B cell (primary cell): ENCODE measurements around the gene FBXO24. TPM values are rescaled to one million over a fixed set of nuclear protein-coding genes. Genes with fewer than 3 reads are reported as not detected.

ENCODE experiments used
- ATAC-seq: fragments of 200-7000 bp; cut with Tn5 transposase; one replicate; pipeline ENCODE4 v1.10.0; 2021; ENCODE audit warnings: low read depth, mild to moderate bottlenecking, moderate number of reproducible peaks, moderate library complexity
- CTCF ChIA-PET: fragments of 350-600 bp; sonication (Branson Sonifier 250); formaldehyde crosslinking; loops from one replicate; lab custom pipeline; 2021; ENCODE audit warnings: antibody characterized with exemption, inconsistent platforms; lab: Charles Lee
- POLR2A ChIA-PET: fragments of 350-600 bp; sonication (Branson Sonifier 250); formaldehyde crosslinking; loops from one replicate; lab custom pipeline; 2021; ENCODE audit warnings: antibody characterized with exemption; lab: Charles Lee
- DNase-seq: peaks from one replicate; pipeline ENCODE4 v3.0.0; 2013
- H2AFZ ChIP-seq: 2 replicates; pipeline ENCODE4 v1.6.1; 2012; ENCODE audit warnings: mild to moderate bottlenecking, low read depth, low read length; ENCODE audit not compliant: insufficient read depth, poor library complexity, severe bottlenecking
- H3K27ac ChIP-seq, 2 donors: 1 replicate in 1 of 2; 2 replicates in 1 of 2; pipeline ENCODE4 v1.5.1; 2012 to 2013; ENCODE audit warnings: low read length in 2 of 2, mild to moderate bottlenecking in 2 of 2, moderate library complexity in 1 of 2
- H3K27me3 ChIP-seq, 4 experiments: fragments of 200-600 bp in 1 of 4; sonication (generic) in 1 of 4; replicated peaks in 1 of 4; 1 replicate in 2 of 4; 2 replicates in 2 of 4; pipeline versions ENCODE4 v1.6.1 to v1.7.0; 2013 to 2016; ENCODE audit warnings: low read length in 3 of 4, mild to moderate bottlenecking in 2 of 4, mixed read lengths in 1 of 4, moderate library complexity in 1 of 4; ENCODE audit not compliant: insufficient read depth in 4 of 4, control insufficient read depth in 3 of 4; ENCODE audit errors: control extremely low read depth in 1 of 4
- H3K36me3 ChIP-seq, 2 experiments: replicated peaks in 1 of 2; 1 replicate in 1 of 2; 2 replicates in 1 of 2; pipeline versions ENCODE4 v1.6.1 to v1.7.1; 2013; ENCODE audit warnings: low read length in 1 of 2; ENCODE audit not compliant: insufficient read depth in 2 of 2, control insufficient read depth in 1 of 2; ENCODE audit errors: control extremely low read depth in 1 of 2, extremely low read depth in 1 of 2
- H3K4me1 ChIP-seq, 2 donors: fragments of 200-600 bp in 1 of 2; sonication (generic) in 1 of 2; 1 replicate in 1 of 2; 2 replicates in 1 of 2; pipeline versions ENCODE4 v1.5.1 to v1.6.1; 2013 to 2017; ENCODE audit warnings: low read length in 2 of 2; ENCODE audit not compliant: control insufficient read depth in 2 of 2, insufficient read depth in 2 of 2
- H3K4me2 ChIP-seq: replicated peaks from 2 replicates; pipeline ENCODE3; 2012; ENCODE audit warnings: mild to moderate bottlenecking, low read depth, low read length; ENCODE audit not compliant: poor library complexity, severe bottlenecking
- H3K4me3 ChIP-seq, 5 experiments: fragments of 200-600 bp in 1 of 5; sonication (generic) in 1 of 5; 1 replicate in 3 of 5; 2 replicates in 2 of 5; pipeline versions ENCODE4 v1.5.1 to v1.7.0; 2011 to 2016; ENCODE audit warnings: low read length in 4 of 5, mild to moderate bottlenecking in 4 of 5, low read depth in 2 of 5, control low read depth in 1 of 5, moderate library complexity in 1 of 5; ENCODE audit not compliant: insufficient read depth in 1 of 5; ENCODE audit errors: control extremely low read depth in 1 of 5, extremely low read depth in 1 of 5
- H3K79me2 ChIP-seq: fragments of 200-600 bp; sonication (generic); one replicate; pipeline ENCODE4 v1.6.0; 2016; ENCODE audit warnings: low read length; ENCODE audit not compliant: control insufficient read depth, insufficient read depth
- H3K9ac ChIP-seq: fragments of 200-600 bp; sonication (generic); 2 replicates; pipeline ENCODE4 v1.6.1; 2017; ENCODE audit warnings: mild to moderate bottlenecking, low read length, moderate library complexity
- H3K9me3 ChIP-seq, 3 donors: one replicate each; pipeline versions ENCODE4 v1.6.1 to v1.7.1; 2013; ENCODE audit warnings: low read length in 2 of 3; ENCODE audit not compliant: control insufficient read depth in 2 of 3, insufficient read depth in 1 of 3; ENCODE audit errors: control extremely low read depth in 1 of 3
- H4K20me1 ChIP-seq: 2 replicates; pipeline ENCODE4 v1.6.0; 2012; ENCODE audit warnings: mild to moderate bottlenecking, low read length; ENCODE audit not compliant: insufficient read depth, control insufficient read depth, poor library complexity, severe bottlenecking
- H3K27ac Mint-ChIP-seq: one replicate; pipeline ENCODE4 v1.8.0; 2021; ENCODE audit warnings: mixed read lengths
- H3K27me3 Mint-ChIP-seq: one replicate; pipeline ENCODE4 v1.8.0; 2021; ENCODE audit warnings: mixed read lengths
- H3K4me1 Mint-ChIP-seq: one replicate; pipeline ENCODE4 v1.8.0; 2021; ENCODE audit warnings: mixed read lengths
- H3K4me3 Mint-ChIP-seq: one replicate; pipeline ENCODE4 v1.8.0; 2021; ENCODE audit warnings: mixed read lengths
- H3K9me3 Mint-ChIP-seq: one replicate; pipeline ENCODE4 v1.8.0; 2022; ENCODE audit warnings: mixed read lengths; ENCODE audit not compliant: insufficient read depth
- EZH2 ChIP-seq: IDR thresholded peaks from 2 replicates; pipeline ENCODE4 v1.6.1; 2012; ENCODE audit warnings: borderline replicate concordance, low read depth, mild to moderate bottlenecking, moderate library complexity, low read length; ENCODE audit not compliant: insufficient read depth, poor library complexity, severe bottlenecking
- WGBS: methylation state at CpG from one replicate; pipeline ENCODE4 v1.1.5; 2013; ENCODE audit warnings: missing lambda C conversion rate; ENCODE audit not compliant: insufficient coverage; 5-methylcytosine and 5-hydroxymethylcytosine counted together
- intact Hi-C: fragments of 100-400 bp; cut with micrococcal nuclease; formaldehyde crosslinking; loops from one replicate; pipeline ENCODE4 v1.10.0; 2022
- polyA plus RNA-seq: library from polyadenylated mRNA; depleted of rRNA; stranded (reverse); fragments of >200 nt; gene quantifications from 2 replicates; pipeline ENCODE4 v1.2.3, GENCODE V29; 2012
- total RNA-seq, 2 donors: library from RNA; stranded (reverse); fragments of 120-200 nt in 1 of 2; gene quantifications; 1 replicate in 1 of 2; 2 replicates in 1 of 2; pipeline versions ENCODE4 v1.2.3 to v1.2.4, GENCODE V29; 2013 to 2022
- TF ChIP-seq, protein P1 (sequence below): fragments of 200-600 bp; IDR thresholded peaks from one replicate; pipeline ENCODE4 v1.8.0; 2022; ENCODE audit warnings: antibody characterized with exemption, mild to moderate bottlenecking

Gene FBXO24
- total and polyA plus RNA-seq, 2 donors (not counting 1 experiment from before 2014, with no cell fraction given): 1.2 to 1.6 TPM

DNA sequence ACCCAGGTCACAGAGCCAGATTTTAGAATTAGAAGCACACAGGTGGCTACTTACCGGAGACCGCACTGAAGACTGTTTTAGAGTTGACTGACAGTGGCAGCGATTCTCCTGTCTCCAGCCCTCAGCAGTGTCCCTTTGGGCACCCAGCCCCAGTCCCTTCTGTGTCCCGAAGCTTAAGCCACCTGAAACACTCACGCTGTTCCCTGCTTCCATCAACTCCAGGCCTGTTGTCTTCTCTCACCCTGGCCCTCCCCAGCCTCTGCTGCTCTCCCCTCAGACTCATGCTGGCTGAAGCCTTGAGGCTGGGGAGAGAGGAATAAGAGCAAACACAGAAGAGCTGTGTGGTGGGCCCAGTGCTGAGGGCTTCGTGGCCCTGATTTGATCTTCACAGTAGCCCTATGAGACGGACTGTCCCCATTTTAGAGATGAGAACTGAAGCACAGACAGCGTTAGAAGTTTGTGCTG is 23.0 kb upstream of the FBXO24 start:
- H3K4me1 Mint-ChIP-seq: peaks cover 20% of the 10 kb centered on the region
- H3K27ac Mint-ChIP-seq: no peak overlapping the region
- ChIA-PET POLR2A (interaction anchor here (1.6 kb wide), 1 partner anchor 26 kb away, joined by 4 read pairs; no protein-coding TSS in a partner anchor), CTCF (interaction anchor here (1.0 to 9.8 kb wide), 11 partner anchors 9 to 286 kb away, joined by 3 to 226 read pairs (median 5); partner anchors contain the start of genes FBXO24, GIGYF1, LRCH4 and POP7)
- no peak overlapping the region for H3K4me3 Mint-ChIP-seq
- DNase-seq (no peak), ATAC-seq (no peak)
- Histone ChIP-seq H2AFZ (no peak overlapping the region), H3K9ac (no peak overlapping the region), H3K27ac (no peak overlapping the region), H3K27me3 (no peaks in the 10 kb centered on the region), H3K36me3 (peaks cover 0 to 8% of the 10 kb centered on the region in 2 experiments), H3K4me1 (peaks cover 13 to 21% of the 10 kb centered on the region in 2 donors), H3K79me2 (no peaks in the 10 kb centered on the region), H4K20me1 (no peaks in the 10 kb centered on the region), H3K9me3 (no peaks in the 10 kb centered on the region), H3K4me2 (no peak overlapping the region), H3K4me3 (no peak overlapping the region)
- WGBS: 96% methylated on average over 7 of the region's 8 CpGs
- no peaks in the 10 kb centered on the region for H3K9me3 Mint-ChIP-seq
- intact Hi-C loops: no loop called here
- TF ChIP-seq EZH2: no peak
- TF ChIP-seq, protein P1, sequence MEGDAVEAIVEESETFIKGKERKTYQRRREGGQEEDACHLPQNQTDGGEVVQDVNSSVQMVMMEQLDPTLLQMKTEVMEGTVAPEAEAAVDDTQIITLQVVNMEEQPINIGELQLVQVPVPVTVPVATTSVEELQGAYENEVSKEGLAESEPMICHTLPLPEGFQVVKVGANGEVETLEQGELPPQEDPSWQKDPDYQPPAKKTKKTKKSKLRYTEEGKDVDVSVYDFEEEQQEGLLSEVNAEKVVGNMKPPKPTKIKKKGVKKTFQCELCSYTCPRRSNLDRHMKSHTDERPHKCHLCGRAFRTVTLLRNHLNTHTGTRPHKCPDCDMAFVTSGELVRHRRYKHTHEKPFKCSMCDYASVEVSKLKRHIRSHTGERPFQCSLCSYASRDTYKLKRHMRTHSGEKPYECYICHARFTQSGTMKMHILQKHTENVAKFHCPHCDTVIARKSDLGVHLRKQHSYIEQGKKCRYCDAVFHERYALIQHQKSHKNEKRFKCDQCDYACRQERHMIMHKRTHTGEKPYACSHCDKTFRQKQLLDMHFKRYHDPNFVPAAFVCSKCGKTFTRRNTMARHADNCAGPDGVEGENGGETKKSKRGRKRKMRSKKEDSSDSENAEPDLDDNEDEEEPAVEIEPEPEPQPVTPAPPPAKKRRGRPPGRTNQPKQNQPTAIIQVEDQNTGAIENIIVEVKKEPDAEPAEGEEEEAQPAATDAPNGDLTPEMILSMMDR: no peak
- H3K27me3 Mint-ChIP-seq: no peaks in the 10 kb centered on the region

DNA sequence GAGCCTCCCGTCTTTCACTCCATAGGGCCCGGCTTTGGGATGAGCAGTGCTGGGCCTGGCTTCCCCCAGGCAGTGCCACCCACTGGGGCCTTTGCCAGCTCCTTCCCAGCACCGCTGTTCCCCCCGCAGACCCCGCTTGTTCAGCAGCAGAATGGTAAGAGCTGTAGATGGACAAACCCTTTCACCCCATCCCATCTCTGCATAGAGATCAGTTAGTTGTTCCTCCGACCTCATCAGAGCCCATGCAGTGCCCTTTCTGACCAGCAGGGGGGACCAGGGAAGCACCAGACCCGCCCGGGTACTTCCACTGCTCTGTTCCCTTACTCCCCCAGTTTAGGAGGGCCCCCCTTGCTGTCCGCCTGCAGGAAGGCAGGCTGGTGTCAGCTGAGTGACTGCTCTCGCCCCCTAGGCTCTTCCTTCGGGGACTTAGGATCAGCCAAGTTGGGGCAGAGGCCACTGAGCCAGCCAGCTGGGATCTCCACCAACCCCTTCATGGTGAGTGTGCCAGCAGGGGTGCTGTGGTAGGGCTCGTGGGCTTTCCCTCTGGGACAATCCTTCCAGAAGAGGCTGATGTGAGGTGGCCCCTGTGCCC is 22.2 kb upstream of the FBXO24 start:
- no peaks in the 10 kb centered on the region for H3K9me3 ChIP-seq
- H3K27me3 ChIP-seq: no peaks in the 10 kb centered on the region
- Mint-ChIP-seq H3K27me3 (no peaks in the 10 kb centered on the region), H3K27ac (no peak overlapping the region), H3K4me3 (no peak overlapping the region), H3K4me1 (peaks cover 26% of the 10 kb centered on the region), H3K9me3 (no peaks in the 10 kb centered on the region)
- H3K79me2 ChIP-seq: no peaks in the 10 kb centered on the region
- intact Hi-C loops: loop anchor here (1.0 kb wide), 5 partner anchors 24 to 288 kb away; partner anchors contain the start of gene SLC12A9
- H3K36me3 ChIP-seq: peaks cover 0 to 8% of the 10 kb centered on the region in 2 experiments
- H3K4me1 ChIP-seq: peaks cover 20 to 29% of the 10 kb centered on the region in 2 donors
- TF ChIP-seq, protein P1: peak; percentile 94
- no peak for TF ChIP-seq EZH2
- H3K4me3 ChIP-seq: no peak overlapping the region
- H4K20me1 ChIP-seq: no peaks in the 10 kb centered on the region
- ATAC-seq (peak; percentile 77), DNase-seq (peak; percentile 85)
- H3K27ac ChIP-seq: no peak overlapping the region
- H3K9ac ChIP-seq: no peak overlapping the region
- peak overlapping the region; percentile 7 for H3K4me2 ChIP-seq
- H2AFZ ChIP-seq: peak overlapping the region; percentile 43
- POLR2A ChIA-PET: interaction anchor here (0.7 to 1.6 kb wide), 3 partner anchors 20 to 25 kb away, joined by 3 to 5 read pairs (median 4); partner anchors contain the start of genes FBXO24 and LRCH4
- 29% methylated on average over 12 of the region's 12 CpGs for WGBS
- CTCF ChIA-PET: interaction anchor here (0.6 to 9.8 kb wide), 26 partner anchors 10 to 285 kb away, joined by 3 to 226 read pairs (median 4); partner anchors contain the start of genes AGFG2, FBXO24, GIGYF1 and LRCH4
